Measurements from ENCODE around the gene LYG1. TPM values are rescaled to one million over a fixed set of nuclear protein-coding genes. Genes with fewer than 3 reads are reported as not detected.
"Not testable (repeated sequence)": the region's sequence is repeated elsewhere in the genome, so short reads cannot be mapped to it uniquely, and the experiment has no call there.

Gene LYG1
- total RNA-seq, 1 donor from 2014 or later = 2.1 TPM

- Mint-ChIP-seq H3K36me3 (peaks cover 17% of the 10 kb centered on the region), H3K4me3 (no peak overlapping the region), H3K27ac (no peak overlapping the region), H3K4me1 (ENCODE audit: unreplicated experiment) (no peaks in the 10 kb centered on the region), H3K9me3 (peaks cover 5% of the 10 kb centered on the region), H3K27me3 (no peaks in the 10 kb centered on the region)
- no peak for TF ChIP-seq CTCF (conservative IDR thresholded peaks at IDR 0.05)
- DNase-seq (ENCODE audit: extremely low spot score, unreplicated experiment) = no peak
Observed at GRCh38 chr2:99279969-99280695, 20.9 kb downstream of the LYG1 start.

DNA sequence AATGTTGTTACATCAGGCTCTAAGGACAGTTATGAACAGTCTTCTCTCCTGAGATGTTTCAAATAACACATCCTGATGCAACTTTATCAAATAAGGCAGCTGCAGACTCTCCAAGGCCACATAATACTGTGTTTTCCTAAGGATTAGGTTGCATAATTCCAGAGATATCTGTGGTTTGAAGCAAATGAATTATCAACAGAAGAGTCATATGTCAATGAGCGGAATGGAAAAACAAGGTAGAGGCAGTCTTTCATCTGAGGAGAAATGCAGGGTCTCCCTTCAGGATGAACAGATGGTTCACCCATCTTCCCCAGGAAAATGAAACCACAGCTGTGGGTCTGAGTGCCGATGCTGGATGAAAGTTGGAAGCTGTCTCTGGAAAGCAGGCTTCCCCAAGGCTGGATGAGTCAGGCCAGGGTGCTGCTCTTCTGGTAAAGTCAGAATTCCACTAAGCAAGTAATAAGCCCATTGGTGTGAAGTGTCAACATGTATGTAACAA is 22.2 kb downstream of the LYG1 start:
- Mint-ChIP-seq H3K9me3 (peaks cover 5% of the 10 kb centered on the region), H3K4me1 (ENCODE audit: unreplicated experiment) (no peaks in the 10 kb centered on the region), H3K36me3 (peaks cover 17% of the 10 kb centered on the region), H3K4me3 (no peak overlapping the region), H3K27ac (no peak overlapping the region), H3K27me3 (no peaks in the 10 kb centered on the region)
- TF ChIP-seq CTCF (conservative IDR thresholded peaks at IDR 0.05) = no peak
- no peak for DNase-seq (ENCODE audit: extremely low spot score, unreplicated experiment)

- not testable (repeated sequence) for H3K4me3 Mint-ChIP-seq; DNase-seq (ENCODE audit: extremely low spot score, unreplicated experiment); H3K4me1 Mint-ChIP-seq (ENCODE audit: unreplicated experiment); H3K9me3 Mint-ChIP-seq; H3K27me3 Mint-ChIP-seq; H3K27ac Mint-ChIP-seq
- H3K36me3 Mint-ChIP-seq = peaks cover 15% of the 10 kb centered on the region
Observed at GRCh38 chr2:99278195-99278765, 22.7 kb downstream of the LYG1 start.

DNA sequence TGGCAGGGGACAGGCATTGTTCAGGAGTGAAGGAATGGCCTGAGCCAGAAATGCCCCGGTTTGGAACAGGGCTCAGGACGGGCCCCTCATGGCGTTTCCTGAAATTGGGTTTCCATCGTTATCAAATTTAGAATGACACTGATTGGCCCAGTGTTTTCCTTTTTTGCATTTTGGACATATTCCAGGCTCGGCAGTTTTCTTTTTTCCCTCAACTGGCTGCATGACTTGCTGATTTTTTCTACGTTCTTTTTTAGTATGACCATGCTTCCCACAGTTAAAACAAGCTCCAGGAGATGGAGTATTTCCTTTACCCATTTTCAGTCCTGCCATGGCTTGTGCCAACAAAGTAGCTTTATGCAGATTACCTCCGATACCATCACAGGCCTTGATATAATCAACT is 25.1 kb downstream of the LYG1 start:
- no peaks in the 10 kb centered on the region for H3K4me1 Mint-ChIP-seq (ENCODE audit: unreplicated experiment)

GRCh38 chr2:99261242-99261641 is 39.8 kb downstream of the LYG1 start:
- Mint-ChIP-seq H3K27me3 (no peaks in the 10 kb centered on the region), H3K4me1 (ENCODE audit: unreplicated experiment) (no peaks in the 10 kb centered on the region), H3K36me3 (no peaks in the 10 kb centered on the region), H3K9me3 (no peaks in the 10 kb centered on the region), H3K4me3 (no peak overlapping the region), H3K27ac (no peak overlapping the region)
- TF ChIP-seq CTCF (conservative IDR thresholded peaks at IDR 0.05) = no peak
- no peak for DNase-seq (ENCODE audit: extremely low spot score, unreplicated experiment)

More for the DNA sequence above, 25.1 kb downstream of the LYG1 start:
- DNase-seq (ENCODE audit: extremely low spot score, unreplicated experiment) = no peak
- Mint-ChIP-seq H3K4me3 (no peak overlapping the region), H3K27ac (no peak overlapping the region), H3K36me3 (peaks cover 6% of the 10 kb centered on the region), H3K27me3 (no peaks in the 10 kb centered on the region), H3K9me3 (peaks cover 10% of the 10 kb centered on the region)
- no peak for TF ChIP-seq CTCF (conservative IDR thresholded peaks at IDR 0.05)

GRCh38 chr2:99260184-99260583 is 40.8 kb downstream of the LYG1 start:
- no peaks in the 10 kb centered on the region for H3K4me1 Mint-ChIP-seq (ENCODE audit: unreplicated experiment)
- DNase-seq (ENCODE audit: extremely low spot score, unreplicated experiment) = no peak
- TF ChIP-seq CTCF (conservative IDR thresholded peaks at IDR 0.05) = no peak
- no peak overlapping the region for H3K27ac Mint-ChIP-seq
- H3K27me3 Mint-ChIP-seq = no peaks in the 10 kb centered on the region
- no peaks in the 10 kb centered on the region for H3K9me3 Mint-ChIP-seq
- H3K36me3 Mint-ChIP-seq = no peaks in the 10 kb centered on the region
- no peak overlapping the region for H3K4me3 Mint-ChIP-seq
